HUES6 (cell line): ENCODE data around the gene CASKIN1.

ENCODE experiments used
- H3K27ac ChIP-seq: 2 replicates; pipeline ENCODE4 v1.7.0; 2013; ENCODE audit warnings: low read depth, mild to moderate bottlenecking, low read length, inconsistent platforms
- H3K27me3 ChIP-seq: 2 replicates; pipeline ENCODE4 v1.6.1; 2013; ENCODE audit warnings: low read length; ENCODE audit not compliant: control insufficient read depth, insufficient read depth
- H3K36me3 ChIP-seq: 2 replicates; pipeline ENCODE4 v1.6.1; 2013; ENCODE audit warnings: low read length; ENCODE audit not compliant: control insufficient read depth, insufficient read depth
- H3K4me1 ChIP-seq: 2 replicates; pipeline ENCODE4 v1.6.1; 2013; ENCODE audit warnings: low read length; ENCODE audit not compliant: control insufficient read depth, insufficient read depth
- H3K4me3 ChIP-seq: 2 replicates; pipeline ENCODE4 v1.5.1; 2013; ENCODE audit warnings: low read depth, low read length
- H3K9ac ChIP-seq: one replicate; pipeline ENCODE4 v1.6.1; 2013; ENCODE audit warnings: mild to moderate bottlenecking, low read length
- H3K9me3 ChIP-seq: 2 replicates; pipeline ENCODE4 v1.6.1; 2013; ENCODE audit warnings: low read depth, low read length; ENCODE audit not compliant: control insufficient read depth, insufficient read depth

The CASKIN1 gene

DNA sequence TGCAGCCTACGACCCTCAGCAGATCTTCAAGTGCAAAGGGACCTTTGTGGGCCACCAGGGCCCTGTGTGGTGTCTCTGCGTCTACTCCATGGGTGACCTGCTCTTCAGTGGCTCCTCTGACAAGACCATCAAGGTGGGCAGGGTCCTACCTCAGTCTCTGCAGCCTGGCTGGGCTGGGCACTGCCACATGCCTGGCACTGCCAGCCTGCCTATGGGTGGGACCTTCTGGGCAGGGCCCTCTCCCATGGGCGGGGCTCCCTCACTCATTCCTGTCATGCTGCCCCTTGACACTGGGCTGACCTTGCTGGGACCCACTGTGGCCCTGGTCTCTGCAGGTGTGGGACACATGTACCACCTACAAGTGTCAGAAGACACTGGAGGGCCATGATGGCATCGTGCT is 22.5 kb downstream of the CASKIN1 start:
- Histone ChIP-seq H3K9me3 (no peaks in the 10 kb centered on the region), H3K4me1 (no peaks in the 10 kb centered on the region), H3K36me3 (peaks cover 72% of the 10 kb centered on the region), H3K27me3 (no peaks in the 10 kb centered on the region), H3K4me3 (no peak overlapping the region), H3K27ac (no peak overlapping the region), H3K9ac (no peak overlapping the region)

DNA sequence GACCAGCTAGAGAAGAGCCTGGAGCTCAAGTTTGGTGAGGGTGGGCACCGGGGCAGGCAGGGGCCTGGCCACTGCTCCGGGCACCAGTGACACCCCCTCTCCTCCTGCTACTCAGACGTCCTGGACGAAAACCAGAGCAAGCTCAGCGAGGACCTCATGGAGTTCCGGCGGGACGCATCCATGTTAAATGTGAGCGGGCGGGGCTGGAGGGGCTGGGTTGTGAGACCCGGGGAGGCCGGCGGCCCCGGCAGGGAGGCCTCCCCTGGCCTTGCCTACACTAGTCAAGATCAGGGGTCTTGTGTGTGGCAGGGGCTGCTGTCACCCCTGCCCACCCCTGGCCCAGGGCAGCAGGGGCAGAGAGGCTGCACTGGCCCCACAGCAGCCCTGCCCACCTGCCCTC is 23.0 kb downstream of the CASKIN1 start:
- H3K9ac ChIP-seq, result no peak overlapping the region
- H3K27ac ChIP-seq, result no peak overlapping the region
- no peak overlapping the region for H3K4me3 ChIP-seq
- no peaks in the 10 kb centered on the region for H3K27me3 ChIP-seq
- no peaks in the 10 kb centered on the region for H3K4me1 ChIP-seq
- no peaks in the 10 kb centered on the region for H3K9me3 ChIP-seq
- peaks cover 75% of the 10 kb centered on the region for H3K36me3 ChIP-seq

DNA sequence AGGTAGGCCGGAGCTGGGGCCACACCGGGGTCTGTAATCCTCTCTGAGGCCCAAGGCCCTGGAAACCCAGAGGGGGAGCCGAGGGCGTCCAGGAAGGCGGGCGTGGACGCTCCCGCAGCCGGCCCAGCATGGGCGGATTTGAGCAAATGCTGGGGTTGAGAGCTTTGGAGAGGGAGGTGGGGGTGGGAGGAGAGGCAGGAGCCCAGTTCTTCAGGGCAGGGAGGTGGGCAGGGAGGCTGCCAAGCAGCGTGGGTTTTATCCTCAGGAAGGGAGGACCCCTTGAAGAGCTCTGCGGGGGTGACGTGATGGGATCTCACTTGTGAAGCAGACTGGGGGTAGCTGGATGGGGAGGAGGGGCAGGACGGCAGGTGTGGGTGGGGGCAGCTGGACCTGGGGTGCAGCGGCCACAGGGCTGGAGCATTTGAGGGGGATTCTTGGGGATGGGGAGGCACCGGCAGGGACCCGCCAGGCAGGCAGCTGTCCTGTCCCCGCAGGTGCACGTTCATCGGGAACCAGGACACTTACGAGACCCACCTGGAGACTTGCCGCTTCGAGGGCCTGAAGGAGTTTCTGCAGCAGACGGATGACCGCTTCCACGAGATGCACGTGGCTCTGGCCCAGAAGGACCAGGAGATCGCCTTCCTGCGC is 23.6 kb downstream of the CASKIN1 start:
- H3K36me3 ChIP-seq, result peaks cover 81% of the 10 kb centered on the region
- H3K4me1 ChIP-seq, result no peaks in the 10 kb centered on the region
- H3K9ac ChIP-seq, result no peak overlapping the region
- no peak overlapping the region for H3K27ac ChIP-seq
- H3K9me3 ChIP-seq, result no peaks in the 10 kb centered on the region
- no peaks in the 10 kb centered on the region for H3K27me3 ChIP-seq
- no peak overlapping the region for H3K4me3 ChIP-seq

DNA sequence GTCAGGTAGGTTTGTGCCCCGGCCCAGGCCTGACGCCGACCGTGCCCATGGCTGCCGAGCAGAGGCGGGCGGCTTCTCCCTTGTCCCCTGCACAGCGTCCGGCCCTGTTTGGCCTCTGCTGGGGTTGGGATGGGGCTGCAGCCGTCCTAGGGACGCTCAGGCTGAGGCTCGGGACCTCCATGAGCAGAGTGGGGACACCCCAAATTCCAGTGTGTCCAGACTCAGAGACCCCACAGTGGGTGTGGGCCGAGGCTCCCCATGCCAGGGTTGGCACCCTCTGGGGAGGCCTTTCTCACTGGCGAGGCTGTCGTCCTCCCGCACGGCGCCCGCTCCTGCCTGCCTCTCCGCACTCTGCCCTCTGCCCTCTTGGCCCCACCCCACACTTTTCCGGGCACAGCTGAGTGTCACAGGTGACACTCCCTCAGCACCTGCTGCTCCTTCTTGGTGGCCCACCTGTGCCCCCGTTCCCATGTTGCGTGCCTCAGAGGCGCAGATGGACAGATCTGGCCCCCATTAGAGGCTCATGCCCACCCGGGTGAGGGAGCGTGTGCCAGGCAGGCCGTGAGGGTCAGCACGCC is 24.7 kb downstream of the CASKIN1 start:
- H3K4me3 ChIP-seq, result no peak overlapping the region
- H3K9me3 ChIP-seq, result no peaks in the 10 kb centered on the region
- no peaks in the 10 kb centered on the region for H3K4me1 ChIP-seq
- no peak overlapping the region for H3K9ac ChIP-seq
- no peak overlapping the region for H3K27ac ChIP-seq
- peaks cover 82% of the 10 kb centered on the region for H3K36me3 ChIP-seq
- H3K27me3 ChIP-seq, result no peaks in the 10 kb centered on the region

DNA sequence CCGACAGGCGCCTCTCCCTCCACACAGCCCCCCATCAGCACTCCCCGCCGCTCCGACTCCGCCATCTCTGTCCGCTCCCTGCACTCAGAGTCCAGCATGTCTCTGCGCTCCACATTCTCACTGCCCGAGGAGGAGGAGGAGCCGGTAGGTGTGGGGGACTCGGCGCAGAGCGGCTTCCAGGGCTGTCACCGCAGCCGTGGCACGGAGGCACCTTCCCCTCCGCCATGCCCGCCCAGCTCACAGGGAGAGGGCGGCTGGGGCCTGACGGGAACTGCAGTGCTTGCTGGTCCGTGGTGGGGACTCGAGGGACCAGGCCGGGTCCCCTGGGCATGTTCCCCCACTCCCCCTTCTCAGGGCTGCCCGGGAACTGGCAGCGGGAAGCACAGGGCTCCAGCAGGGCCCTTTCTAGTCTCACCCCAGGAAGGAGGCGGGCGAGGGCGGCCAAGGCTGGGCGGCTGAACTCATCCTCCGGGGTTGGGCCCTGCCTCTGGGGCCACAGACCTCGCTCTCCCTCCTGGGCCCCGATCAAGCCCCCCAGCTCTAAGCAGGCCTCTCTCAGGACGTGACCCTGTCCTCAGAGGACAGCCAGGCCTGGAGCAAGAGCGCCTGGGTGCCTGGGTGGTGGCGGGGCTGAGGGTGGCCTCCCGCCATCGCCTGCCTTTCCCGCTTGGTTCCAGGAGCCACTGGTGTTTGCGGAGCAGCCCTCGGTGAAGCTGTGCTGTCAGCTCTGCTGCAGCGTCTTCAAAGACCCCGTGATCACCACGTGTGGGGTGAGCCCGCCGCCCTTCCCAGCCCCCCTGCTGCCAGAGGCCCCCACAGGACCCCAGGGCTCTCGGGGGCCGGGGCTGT is 25.6 kb downstream of the CASKIN1 start:
- H3K4me1 ChIP-seq, result no peaks in the 10 kb centered on the region
- no peak overlapping the region for H3K4me3 ChIP-seq
- 0 out of 2 replicates have a peak overlapping the region, but pooled peaks have one; percentile 47 for H3K27ac ChIP-seq
- peak overlapping the region; percentile 7 for H3K9ac ChIP-seq
- no peaks in the 10 kb centered on the region for H3K27me3 ChIP-seq
- peaks cover 83% of the 10 kb centered on the region for H3K36me3 ChIP-seq
- no peaks in the 10 kb centered on the region for H3K9me3 ChIP-seq

DNA sequence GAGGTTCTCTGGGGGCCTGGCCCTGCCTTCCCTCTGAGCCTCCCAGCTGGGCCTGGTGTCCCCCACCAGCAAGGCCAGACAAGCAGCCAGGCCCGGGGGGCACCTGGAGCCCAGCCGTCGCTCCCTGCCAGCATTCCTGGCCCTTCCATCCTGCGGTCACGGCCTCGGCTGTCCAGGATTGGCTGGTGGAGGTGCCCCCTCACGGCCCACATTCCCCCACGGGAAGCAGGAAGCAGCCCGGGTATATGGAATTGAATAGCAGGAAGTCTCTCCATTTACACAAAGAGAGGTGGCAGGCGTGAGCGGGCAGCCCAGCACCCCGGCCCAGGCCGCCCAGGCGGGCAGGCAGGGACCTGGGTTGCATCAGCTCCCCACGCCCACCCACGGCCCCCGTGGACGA is 26.3 kb downstream of the CASKIN1 start:
- no peaks in the 10 kb centered on the region for H3K9me3 ChIP-seq
- H3K4me1 ChIP-seq, result no peaks in the 10 kb centered on the region
- peaks cover 82% of the 10 kb centered on the region for H3K36me3 ChIP-seq
- H3K4me3 ChIP-seq, result no peak overlapping the region
- H3K9ac ChIP-seq, result no peak overlapping the region
- H3K27me3 ChIP-seq, result no peaks in the 10 kb centered on the region
- peak overlapping the region; percentile 57; the same call in 1 of the 2 replicates for H3K27ac ChIP-seq

DNA sequence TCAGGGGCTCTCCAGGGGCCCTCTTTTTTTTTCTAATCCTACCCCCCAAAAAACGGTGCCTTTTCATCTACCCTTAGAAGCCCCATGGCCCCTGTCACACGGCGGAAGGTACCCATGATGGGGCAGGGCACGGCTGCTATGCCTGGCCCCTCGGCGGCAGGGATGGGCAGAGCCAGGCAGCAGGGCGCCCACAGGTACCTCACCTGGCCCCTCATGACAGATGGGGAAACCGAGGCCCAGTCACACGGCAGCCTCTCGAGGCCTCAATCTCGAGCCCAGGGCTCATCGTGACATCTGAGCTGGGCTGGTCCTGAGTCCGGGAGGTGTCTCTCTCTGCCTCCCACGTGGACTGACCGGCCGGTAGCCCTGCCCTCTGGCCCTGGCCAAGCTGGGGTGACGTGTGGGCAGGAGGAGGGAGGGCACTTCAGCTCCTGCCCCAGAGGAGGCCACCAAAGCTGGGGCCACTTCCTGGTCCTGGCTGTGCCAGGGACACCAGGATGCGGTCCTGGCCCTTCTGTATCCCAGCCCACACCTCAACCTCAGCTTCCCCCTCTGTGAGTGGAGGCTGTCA is 29.3 kb downstream of the CASKIN1 start:
- H3K4me1 ChIP-seq, result no peaks in the 10 kb centered on the region
- H3K9ac ChIP-seq, result no peak overlapping the region
- no peaks in the 10 kb centered on the region for H3K27me3 ChIP-seq
- no peak overlapping the region for H3K4me3 ChIP-seq
- H3K27ac ChIP-seq, result no peak overlapping the region
- peaks cover 3% of the 10 kb centered on the region; the same call in 1 of the 2 replicates for H3K9me3 ChIP-seq
- H3K36me3 ChIP-seq, result peaks cover 62% of the 10 kb centered on the region

DNA sequence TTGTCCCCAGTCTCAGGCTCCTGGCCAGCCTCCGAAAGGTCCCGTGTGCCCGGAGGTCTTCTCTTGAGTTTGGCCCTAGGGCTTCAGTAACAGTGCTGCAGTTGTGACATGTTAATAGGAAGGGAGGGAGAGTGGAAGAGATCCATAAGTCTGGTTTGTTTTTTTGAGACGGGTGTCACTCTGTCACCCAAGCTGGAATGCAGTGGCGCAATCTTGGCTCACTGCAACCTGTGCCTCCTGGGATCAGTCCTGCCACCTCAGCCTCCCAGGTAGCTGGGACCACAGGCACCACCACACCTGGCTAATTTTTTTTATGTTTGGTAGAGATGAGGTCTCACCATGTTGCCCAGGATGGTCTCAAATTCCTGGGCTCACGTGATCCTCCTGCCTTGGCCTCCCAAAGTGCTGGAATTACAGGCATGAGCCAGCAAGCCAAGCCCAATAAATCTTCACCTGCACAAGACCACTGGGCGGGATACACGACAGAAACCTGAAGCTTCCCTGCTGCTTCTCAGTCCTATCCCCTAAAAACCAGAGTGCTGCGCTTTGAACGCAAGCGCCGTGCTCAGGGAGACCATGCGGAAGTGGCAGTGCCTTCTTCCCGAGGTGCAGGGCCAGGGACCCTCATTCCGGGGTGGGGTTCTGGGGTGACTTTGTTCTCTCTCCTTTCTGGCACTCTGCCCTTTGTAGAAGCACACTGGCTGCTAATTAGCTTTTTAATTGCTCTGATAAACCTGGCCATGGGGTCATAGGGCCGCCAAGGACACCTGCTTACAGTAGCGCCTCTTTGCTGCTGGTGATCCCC is 29.9 kb downstream of the CASKIN1 start:
- Histone ChIP-seq H3K36me3 (peaks cover 55% of the 10 kb centered on the region), H3K27ac (no peak overlapping the region), H3K4me3 (no peak overlapping the region), H3K9me3 (peaks cover 3% of the 10 kb centered on the region; the same call in 1 of the 2 replicates), H3K9ac (no peak overlapping the region), H3K4me1 (no peaks in the 10 kb centered on the region), H3K27me3 (no peaks in the 10 kb centered on the region)

DNA sequence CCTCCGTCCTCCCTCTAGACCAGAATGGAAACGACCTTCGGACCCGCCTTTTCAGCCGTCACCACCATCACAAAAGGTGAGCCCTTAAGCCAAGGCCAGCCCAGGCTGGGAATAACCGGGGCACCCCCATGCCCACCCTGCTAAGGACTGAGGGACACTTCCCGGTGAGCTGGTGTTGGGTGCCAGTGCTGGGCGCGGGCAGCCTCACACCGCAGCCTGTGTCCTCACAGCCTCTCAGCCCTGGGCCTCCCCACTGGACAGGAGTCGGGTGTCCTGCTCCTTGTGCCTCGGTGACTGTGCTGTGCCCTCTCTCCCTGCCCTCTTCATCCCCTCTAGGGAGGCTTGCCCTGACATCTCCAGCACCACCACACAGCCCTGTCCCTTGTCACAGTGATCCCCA is 30.5 kb downstream of the CASKIN1 start:
- no peaks in the 10 kb centered on the region for H3K27me3 ChIP-seq
- peaks cover 3% of the 10 kb centered on the region; the same call in 1 of the 2 replicates for H3K9me3 ChIP-seq
- H3K9ac ChIP-seq, result no peak overlapping the region
- no peak overlapping the region for H3K4me3 ChIP-seq
- peaks cover 51% of the 10 kb centered on the region for H3K36me3 ChIP-seq
- peaks cover under 1% of the 10 kb centered on the region; the same call in 1 of the 2 replicates for H3K4me1 ChIP-seq
- no peak overlapping the region for H3K27ac ChIP-seq

DNA sequence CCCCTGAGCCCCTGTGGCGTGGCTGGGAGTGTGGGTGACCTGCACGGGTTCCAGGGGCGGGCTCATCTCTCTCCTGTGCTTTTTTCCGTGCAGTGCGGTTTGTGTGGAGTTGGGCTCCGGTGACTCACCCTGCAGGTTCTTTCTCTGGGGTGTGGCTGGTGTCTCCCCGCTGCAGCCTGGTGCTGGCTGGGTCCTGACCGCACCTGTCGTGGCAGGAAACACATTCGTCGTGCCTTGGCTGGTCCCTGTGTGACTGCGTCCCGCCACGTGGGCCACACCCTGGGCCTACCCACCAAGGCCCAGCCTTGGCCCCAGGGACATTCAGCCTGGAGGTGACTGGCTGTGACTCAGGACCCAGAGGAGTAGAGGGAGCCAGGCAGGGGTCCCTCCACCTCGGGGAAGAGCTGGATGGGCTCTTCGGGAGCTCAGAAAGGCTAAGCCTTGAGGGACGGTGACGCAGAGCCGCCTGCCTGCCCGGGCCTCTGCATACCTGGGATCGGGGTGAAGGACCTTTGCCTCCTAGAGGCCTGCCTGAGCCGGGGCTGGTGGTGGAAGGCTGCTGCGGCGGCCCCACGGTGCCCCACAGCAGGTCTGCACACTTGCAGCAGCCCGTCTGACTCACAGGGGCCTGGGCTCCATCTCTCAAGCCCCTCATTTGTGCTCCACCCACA is 33.1 kb downstream of the CASKIN1 start:
- H3K4me1 ChIP-seq, result peaks cover 22% of the 10 kb centered on the region
- H3K27me3 ChIP-seq, result no peaks in the 10 kb centered on the region
- H3K36me3 ChIP-seq, result peaks cover 33% of the 10 kb centered on the region
- no peak overlapping the region for H3K27ac ChIP-seq
- no peak overlapping the region for H3K9ac ChIP-seq
- peaks cover 3% of the 10 kb centered on the region; the same call in 1 of the 2 replicates for H3K9me3 ChIP-seq
- no peak overlapping the region for H3K4me3 ChIP-seq
